NCI-H1092 (cell line): ENCODE results near the gene CEMIP.

ENCODE experiments used
- DNase-seq: peaks from one replicate; lab custom pipeline; 2025; lab: John Stamatoyannopoulos, UW

The CEMIP gene

GRCh38 chr15:80892414-80892813 lies 113.2 kb downstream of the CEMIP start:
- DNase-seq: no peak

GRCh38 chr15:80893777-80894176 lies 114.6 kb downstream of the CEMIP start:
- no peak for DNase-seq

DNA sequence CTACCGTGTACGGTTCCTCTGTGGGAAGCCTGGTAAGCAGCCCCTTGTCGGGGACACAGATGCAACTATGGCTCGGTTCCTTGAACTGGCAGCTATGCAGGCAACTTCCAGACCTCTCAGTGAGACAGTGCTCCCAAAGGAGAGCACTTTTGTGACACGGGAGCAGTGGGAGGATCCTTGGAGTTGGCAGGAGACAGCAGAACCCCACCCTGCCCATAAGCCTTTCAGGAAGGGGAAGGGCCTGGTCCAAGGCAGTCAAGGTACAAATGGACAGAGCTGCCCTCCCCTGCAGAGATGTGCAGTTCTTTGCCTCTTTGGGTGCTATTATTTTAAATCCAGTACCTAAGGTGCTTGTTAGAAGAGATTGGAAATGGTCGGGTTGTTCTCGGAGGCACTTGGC lies 115.9 kb downstream of the CEMIP start:
- no peak for DNase-seq

DNA sequence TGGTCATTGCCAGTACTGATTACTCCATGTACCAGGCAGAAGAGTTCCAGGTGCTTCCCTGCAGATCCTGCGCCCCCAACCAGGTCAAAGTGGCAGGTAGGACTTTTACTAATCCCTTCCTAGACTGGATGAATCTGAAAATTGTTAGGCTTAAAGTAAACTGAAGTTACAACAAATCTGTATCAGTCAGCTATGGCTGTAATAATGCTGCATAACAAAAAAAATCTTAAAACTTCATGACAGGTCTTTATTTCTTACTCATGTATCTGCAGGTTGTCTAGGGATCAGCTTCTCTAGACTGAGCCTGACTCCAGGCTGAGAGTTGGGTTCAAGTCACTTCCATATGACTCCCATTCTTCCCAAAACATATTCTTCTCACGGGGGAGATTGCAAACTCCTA lies 116.8 kb downstream of the CEMIP start:
- no peak for DNase-seq

- DNase-seq: no peak
These were observed 118.9 kb downstream of the CEMIP start for GRCh38 chr15:80898040-80898439.

GRCh38 chr15:80902298-80902801 lies 123.2 kb downstream of the CEMIP start:
- no peak for DNase-seq

DNA sequence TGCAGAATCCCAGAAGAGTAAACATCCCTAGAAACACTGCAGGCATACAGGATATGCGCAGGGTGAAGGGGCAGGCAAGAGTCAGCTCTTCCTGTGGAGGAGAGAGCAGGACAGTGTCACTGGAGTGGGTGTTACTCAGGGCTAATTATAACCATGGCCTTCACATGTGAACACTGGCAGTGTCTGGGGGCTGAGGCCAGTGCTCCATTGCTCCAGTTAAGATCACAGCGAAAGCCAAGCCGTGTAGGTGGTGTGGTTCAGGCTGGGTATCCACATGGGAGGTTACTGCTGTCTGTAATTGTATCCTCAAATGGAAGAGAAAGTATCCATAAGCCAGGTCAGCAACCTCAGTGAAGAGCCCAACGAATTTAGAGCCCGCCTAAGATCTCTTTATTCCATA lies 125.8 kb downstream of the CEMIP start:
- no peak for DNase-seq

DNA sequence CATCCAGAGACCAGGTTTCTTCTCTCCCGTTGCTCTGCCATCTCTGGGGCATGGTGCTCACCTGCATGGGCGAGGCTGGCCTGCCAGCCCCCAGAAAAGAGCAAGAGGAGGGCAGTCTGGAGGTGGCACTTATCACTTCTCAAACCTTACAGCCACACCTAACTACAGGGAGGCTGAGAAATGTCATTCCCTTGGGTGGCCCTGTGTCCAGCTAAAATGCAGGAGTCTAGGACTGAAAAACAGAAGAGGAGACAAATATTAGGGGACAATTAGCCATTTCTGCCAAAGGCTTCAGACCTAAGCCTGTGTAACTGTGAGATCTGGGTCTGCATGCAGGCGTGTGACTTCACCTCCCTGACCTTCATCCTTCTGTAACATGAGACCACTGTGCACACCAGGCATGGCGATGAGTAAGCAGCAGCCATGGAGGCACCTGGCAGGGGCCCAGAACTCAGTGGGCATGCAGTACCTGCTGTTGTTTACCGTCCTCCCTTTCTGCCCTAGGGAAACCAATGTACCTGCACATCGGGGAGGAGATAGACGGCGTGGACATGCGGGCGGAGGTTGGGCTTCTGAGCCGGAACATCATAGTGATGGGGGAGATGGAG lies 127.1 kb downstream of the CEMIP start:
- DNase-seq: peak; percentile 55

DNA sequence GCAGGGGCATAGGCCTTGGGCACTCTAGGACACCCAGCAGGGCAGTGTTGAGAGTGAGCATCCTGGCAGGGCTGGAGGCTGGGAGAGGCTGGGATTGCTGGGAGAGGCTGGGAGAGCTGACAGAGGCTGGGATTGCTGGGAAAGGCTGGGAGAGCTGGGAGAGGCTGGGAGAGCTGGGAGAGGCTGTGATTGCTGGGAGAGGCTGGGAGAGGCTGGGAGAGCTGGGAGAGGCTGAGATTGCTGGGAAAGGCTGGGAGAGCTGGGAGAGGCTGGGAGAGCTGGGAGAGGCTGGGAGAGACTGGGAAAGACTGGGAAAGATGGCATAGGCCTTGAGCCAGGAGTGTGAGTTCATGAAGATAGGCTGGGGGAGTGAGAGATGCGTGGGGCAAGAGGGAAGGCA lies 132.7 kb downstream of the CEMIP start:
- no peak for DNase-seq

- no peak for DNase-seq
These were observed 133.5 kb downstream of the CEMIP start for GRCh38 chr15:80912673-80913072.

DNA sequence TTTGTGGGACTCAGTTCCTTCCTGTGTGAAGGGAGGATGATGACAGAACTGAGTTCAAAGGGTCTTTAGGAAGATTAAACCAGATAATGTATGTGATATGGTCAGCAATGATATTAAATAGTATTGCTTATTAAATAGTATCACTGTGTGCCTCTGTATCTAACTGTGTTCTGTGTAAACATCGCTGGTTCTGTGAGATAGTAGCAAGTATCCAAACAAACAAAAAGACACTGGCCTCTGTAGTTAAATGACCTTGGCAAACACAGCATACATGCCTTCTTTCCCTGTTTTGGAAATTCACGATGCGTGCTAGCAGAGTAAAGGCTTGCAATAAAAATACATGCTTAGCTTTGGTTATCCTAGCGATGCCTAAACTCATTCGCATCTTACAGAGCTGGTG lies 134.4 kb downstream of the CEMIP start:
- DNase-seq: no peak

GRCh38 chr15:80915472-80915871 lies 136.3 kb downstream of the CEMIP start:
- no peak for DNase-seq

DNA sequence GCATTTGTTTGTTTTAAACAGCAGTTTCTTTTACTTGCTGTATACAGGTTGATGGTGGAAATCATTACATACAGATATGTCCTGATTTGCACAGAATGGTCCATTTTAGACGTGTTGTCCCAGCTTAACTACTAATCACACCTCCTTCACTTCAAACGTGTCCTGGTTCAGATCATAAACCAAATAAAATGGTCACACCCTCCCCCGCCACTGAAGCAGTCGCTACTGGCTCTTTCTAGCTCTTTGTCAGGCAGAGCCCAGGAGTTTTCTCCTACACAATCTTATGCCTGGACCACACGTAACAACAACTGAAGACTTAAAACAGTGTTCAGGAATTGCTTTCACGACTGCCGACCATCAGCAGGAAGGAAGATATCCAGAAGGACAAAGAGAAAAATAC lies 136.9 kb downstream of the CEMIP start:
- DNase-seq: no peak

- no peak for DNase-seq
These were observed 139.1 kb downstream of the CEMIP start for GRCh38 chr15:80918196-80918783.

GRCh38 chr15:80920271-80920699 lies 141.1 kb downstream of the CEMIP start:
- DNase-seq: no peak

DNA sequence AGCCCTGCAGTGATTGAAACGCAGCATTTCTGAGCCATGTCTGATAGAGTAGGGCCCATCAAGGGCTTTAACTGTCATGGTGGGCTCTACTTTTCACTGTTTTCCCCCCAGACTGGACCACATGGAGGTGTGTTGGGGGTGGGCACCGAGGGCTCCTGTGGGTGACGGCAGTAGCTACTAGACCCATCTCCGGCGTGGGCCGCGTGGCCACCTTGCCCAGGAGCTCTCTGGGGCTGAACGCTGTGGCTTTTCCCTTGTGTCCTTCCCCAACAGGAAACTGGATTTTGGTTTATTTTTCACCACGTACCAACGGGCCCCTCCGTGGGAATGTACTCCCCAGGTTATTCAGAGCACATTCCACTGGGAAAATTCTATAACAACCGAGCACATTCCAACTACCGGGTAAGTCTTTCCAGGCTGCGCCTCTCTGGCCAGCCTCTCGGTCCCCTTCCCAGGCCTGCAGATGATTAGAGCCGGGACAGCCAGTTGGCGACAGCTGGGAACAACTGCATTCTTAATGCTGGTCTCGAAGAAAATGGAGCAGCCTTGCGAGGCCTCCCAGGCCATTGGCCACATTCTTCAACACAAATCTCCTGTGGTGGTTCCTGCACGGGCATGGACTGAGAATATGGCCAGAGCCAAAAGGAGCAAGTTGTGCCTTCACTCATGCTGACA lies 142.7 kb downstream of the CEMIP start:
- DNase-seq: no peak

GRCh38 chr15:80923668-80924067 lies 144.5 kb downstream of the CEMIP start:
- DNase-seq: no peak

GRCh38 chr15:80924278-80924677 lies 145.1 kb downstream of the CEMIP start:
- DNase-seq: no peak

DNA sequence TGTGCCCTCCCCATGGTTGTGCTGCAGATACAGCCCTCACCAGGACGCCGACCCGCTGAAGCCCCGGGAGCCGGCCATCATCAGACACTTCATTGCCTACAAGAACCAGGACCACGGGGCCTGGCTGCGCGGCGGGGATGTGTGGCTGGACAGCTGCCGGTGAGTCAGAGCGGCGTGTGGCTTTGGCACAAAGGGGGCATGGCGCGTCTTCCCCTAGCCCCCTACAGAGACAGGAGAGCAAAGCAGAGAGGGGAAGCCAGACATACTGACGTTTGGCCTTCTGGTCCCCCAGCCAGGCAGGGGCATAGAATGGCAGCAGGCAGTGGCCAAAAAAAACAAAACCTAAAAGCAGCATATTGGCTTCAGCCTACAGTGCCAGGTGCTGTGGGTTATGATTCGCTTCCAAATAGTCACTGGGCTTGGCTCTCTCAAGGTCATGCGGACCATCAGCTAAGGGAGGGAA lies 146.5 kb downstream of the CEMIP start:
- DNase-seq: peak; percentile 6

DNA sequence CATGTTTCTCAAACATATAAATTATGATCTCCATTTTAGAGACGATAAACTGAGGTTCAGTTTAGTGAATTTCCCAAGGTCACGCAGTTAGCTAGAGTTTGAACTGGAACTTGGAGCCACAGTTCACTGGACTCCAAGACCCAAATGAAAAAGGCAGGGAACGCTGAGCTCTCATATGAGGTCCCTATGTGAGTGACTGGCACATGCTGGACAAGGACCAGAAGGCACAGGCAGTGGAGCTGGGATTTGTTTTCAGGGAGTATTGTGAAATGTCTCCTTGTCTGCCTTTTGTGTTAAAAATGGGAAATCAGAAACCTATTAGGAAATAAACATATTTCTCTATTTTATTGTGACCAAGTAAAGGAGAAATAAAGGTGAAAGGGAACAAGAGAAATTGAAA lies 147.0 kb downstream of the CEMIP start:
- DNase-seq: no peak

- DNase-seq: no peak
These were observed 150.1 kb downstream of the CEMIP start for GRCh38 chr15:80929225-80929624.

DNA sequence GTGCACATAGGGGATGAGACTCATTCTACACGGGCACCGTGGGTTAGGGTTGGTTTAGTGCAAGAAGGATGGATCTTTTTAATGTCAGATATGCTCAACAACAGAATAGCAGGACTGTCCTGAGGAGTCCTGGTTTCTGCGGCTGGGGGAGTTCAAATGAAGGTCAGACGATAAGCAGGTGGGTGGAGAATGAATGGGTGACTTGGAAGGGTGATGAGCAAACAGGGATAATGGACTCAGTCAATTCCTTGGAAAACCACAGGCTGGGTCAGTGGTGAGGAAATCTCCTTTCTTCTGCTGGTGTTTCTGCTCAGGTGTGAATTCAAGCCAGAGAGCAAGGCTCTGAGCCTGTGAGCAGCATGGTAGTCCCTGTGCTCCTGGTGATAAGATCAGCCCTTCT lies 150.5 kb downstream of the CEMIP start:
- no peak for DNase-seq

- no peak for DNase-seq
These were observed 152.0 kb downstream of the CEMIP start for GRCh38 chr15:80931191-80931590.
